A673 (cell line): ENCODE results near the gene RHOT1. TPM values are rescaled to one million over a fixed set of nuclear protein-coding genes. Genes with fewer than 3 reads are reported as not detected.

Experiments used
- BruUV-seq: library from RNA; stranded (reverse); fragments of 400-500 nt; replicated peaks from 2 replicates; lab custom pipeline; 2021; lab: Mats Ljungman, UMichigan
- CTCF ChIA-PET: fragments of 300-600 bp; sonication (Branson Sonifier 250); formaldehyde crosslinking; loops from one replicate; lab custom pipeline; 2022; ENCODE audit warnings: antibody characterized with exemption; lab: Charles Lee
- POLR2A ChIA-PET: fragments of 300-600 bp; sonication (Branson Sonifier 250); formaldehyde crosslinking; loops from one replicate; lab custom pipeline; 2022; ENCODE audit warnings: antibody characterized with exemption; ENCODE audit not compliant: low non-redundant PET; lab: Charles Lee
- DNase-seq: peaks from one replicate; pipeline ENCODE4 v3.0.0-alpha.2; 2015; ENCODE audit warnings: low spot score
- H3K27ac ChIP-seq: fragments of 200-600 bp; sonication (generic); 2 replicates; pipeline ENCODE4 v1.5.1; 2016; ENCODE audit warnings: mixed run types, low read depth, mild to moderate bottlenecking, mixed read lengths, antibody characterized with exemption, low read length; ENCODE audit not compliant: poor library complexity, severe bottlenecking
- H3K27me3 ChIP-seq: fragments of 200-600 bp; sonication (generic); replicated peaks from 2 replicates; pipeline ENCODE4 v1.6.1; 2017; ENCODE audit warnings: mixed run types, low read depth, mild to moderate bottlenecking, mixed read lengths, antibody characterized with exemption, low read length; ENCODE audit not compliant: insufficient read depth, poor library complexity
- H3K36me3 ChIP-seq: fragments of 200-600 bp; sonication (generic); 2 replicates; pipeline ENCODE4 v1.6.1; 2016; ENCODE audit warnings: mixed run types, mild to moderate bottlenecking, mixed read lengths, antibody characterized with exemption, low read length; ENCODE audit not compliant: insufficient read depth, poor library complexity, severe bottlenecking
- H3K4me1 ChIP-seq: fragments of 200-600 bp; sonication (generic); 2 replicates; pipeline ENCODE4 v1.6.1; 2017; ENCODE audit warnings: mixed run types, mild to moderate bottlenecking, mixed read lengths, antibody characterized with exemption, low read length; ENCODE audit not compliant: insufficient read depth, poor library complexity, severe bottlenecking
- H3K4me3 ChIP-seq: fragments of 200-600 bp; sonication (generic); 2 replicates; pipeline ENCODE4 v1.5.1; 2016; ENCODE audit warnings: low read depth, mixed run types, mild to moderate bottlenecking, mixed read lengths, low read length; ENCODE audit not compliant: poor library complexity, severe bottlenecking
- H3K9me3 ChIP-seq: fragments of 200-600 bp; sonication (generic); 2 replicates; pipeline ENCODE4 v1.6.1; 2016; ENCODE audit warnings: mixed run types, low read depth, mild to moderate bottlenecking, mixed read lengths, antibody characterized with exemption, low read length; ENCODE audit not compliant: poor library complexity, severe bottlenecking
- EZH2 ChIP-seq: fragments of 200-600 bp; sonication (generic); IDR thresholded peaks from 2 replicates; pipeline ENCODE4 v1.6.1; 2017; ENCODE audit warnings: borderline replicate concordance, low read depth, mild to moderate bottlenecking, mixed read lengths, antibody characterized with exemption, low read length; ENCODE audit not compliant: poor library complexity, severe bottlenecking
- intact Hi-C: fragments of 100-400 bp; cut with micrococcal nuclease; formaldehyde crosslinking; loops from one replicate; pipeline ENCODE4 v1.10.0; 2022; ENCODE audit not compliant: unreplicated experiment
- total RNA-seq: library from RNA; stranded (reverse); gene quantifications from 2 replicates; pipeline ENCODE4 v1.2.3, GENCODE V29; 2021
- TF ChIP-seq, protein P1 (sequence below): fragments of 300-800, 200-600 bp; sonication (generic); conservative IDR thresholded peaks from 2 replicates; pipeline ENCODE4 v1.5.1; 2017; ENCODE audit warnings: low read depth, mild to moderate bottlenecking, antibody characterized with exemption, low read length, moderate library complexity, mixed read lengths

The RHOT1 gene
- total RNA-seq, 1 experiment from 2014 or later, result 18.0 TPM

GRCh38 chr17:32222621-32223020, 80.3 kb downstream of the RHOT1 start:
- intact Hi-C loops, result no loop called here
- TF ChIP-seq, protein P1, sequence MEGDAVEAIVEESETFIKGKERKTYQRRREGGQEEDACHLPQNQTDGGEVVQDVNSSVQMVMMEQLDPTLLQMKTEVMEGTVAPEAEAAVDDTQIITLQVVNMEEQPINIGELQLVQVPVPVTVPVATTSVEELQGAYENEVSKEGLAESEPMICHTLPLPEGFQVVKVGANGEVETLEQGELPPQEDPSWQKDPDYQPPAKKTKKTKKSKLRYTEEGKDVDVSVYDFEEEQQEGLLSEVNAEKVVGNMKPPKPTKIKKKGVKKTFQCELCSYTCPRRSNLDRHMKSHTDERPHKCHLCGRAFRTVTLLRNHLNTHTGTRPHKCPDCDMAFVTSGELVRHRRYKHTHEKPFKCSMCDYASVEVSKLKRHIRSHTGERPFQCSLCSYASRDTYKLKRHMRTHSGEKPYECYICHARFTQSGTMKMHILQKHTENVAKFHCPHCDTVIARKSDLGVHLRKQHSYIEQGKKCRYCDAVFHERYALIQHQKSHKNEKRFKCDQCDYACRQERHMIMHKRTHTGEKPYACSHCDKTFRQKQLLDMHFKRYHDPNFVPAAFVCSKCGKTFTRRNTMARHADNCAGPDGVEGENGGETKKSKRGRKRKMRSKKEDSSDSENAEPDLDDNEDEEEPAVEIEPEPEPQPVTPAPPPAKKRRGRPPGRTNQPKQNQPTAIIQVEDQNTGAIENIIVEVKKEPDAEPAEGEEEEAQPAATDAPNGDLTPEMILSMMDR, result no peak
- TF ChIP-seq EZH2, result no peak
- Histone ChIP-seq H3K4me1 (no peaks in the 10 kb centered on the region), H3K27me3 (no peaks in the 10 kb centered on the region), H3K4me3 (no peak overlapping the region), H3K27ac (no peak overlapping the region), H3K36me3 (no peaks in the 10 kb centered on the region), H3K9me3 (no peaks in the 10 kb centered on the region)
- CTCF ChIA-PET, result no interaction called here
- POLR2A ChIA-PET, result no interaction called here
- BruUV-seq, result no TSS peak
- no peak for DNase-seq

DNA sequence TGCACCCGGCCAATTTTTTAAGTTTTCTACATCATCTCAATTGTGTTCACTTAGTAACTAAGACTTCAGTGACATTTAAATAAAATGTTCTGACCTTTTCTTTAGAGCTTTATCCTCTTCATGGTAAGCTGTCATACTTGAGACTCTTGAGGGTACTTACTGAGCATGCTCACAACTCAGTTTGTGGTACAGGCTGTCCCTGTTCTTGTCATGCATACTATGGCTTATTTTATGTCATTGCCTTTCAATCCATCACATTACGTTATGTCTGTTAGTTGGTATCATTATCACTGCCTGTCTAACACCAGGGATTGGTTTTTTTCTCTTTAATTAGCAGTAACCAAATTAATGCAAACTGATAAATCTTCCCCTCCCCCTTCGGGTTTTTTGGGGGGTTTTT, 81.4 kb downstream of the RHOT1 start:
- intact Hi-C loops, result no loop called here
- no peak overlapping the region for H3K27ac ChIP-seq
- no TSS peak for BruUV-seq
- no peak for DNase-seq
- CTCF ChIA-PET, result no interaction called here
- no peaks in the 10 kb centered on the region for H3K4me1 ChIP-seq
- TF ChIP-seq EZH2, result no peak
- TF ChIP-seq, protein P1, result no peak
- no peaks in the 10 kb centered on the region for H3K9me3 ChIP-seq
- H3K4me3 ChIP-seq, result no peak overlapping the region
- no peaks in the 10 kb centered on the region for H3K36me3 ChIP-seq
- POLR2A ChIA-PET, result no interaction called here
- no peaks in the 10 kb centered on the region for H3K27me3 ChIP-seq

- DNase-seq, result no peak
- no peak for TF ChIP-seq EZH2
- TF ChIP-seq, protein P1, result no peak
- intact Hi-C loops, result no loop called here
- Histone ChIP-seq H3K4me3 (no peak overlapping the region), H3K36me3 (no peaks in the 10 kb centered on the region), H3K4me1 (no peaks in the 10 kb centered on the region), H3K27ac (no peak overlapping the region), H3K27me3 (no peaks in the 10 kb centered on the region), H3K9me3 (no peaks in the 10 kb centered on the region)
- POLR2A ChIA-PET, result no interaction called here
- CTCF ChIA-PET, result no interaction called here
- BruUV-seq, result no TSS peak
These were observed 84.6 kb downstream of the RHOT1 start for GRCh38 chr17:32226886-32227285.
